Uterus (tissue), 4 donors: ENCODE measurements around the gene CLEC4E. TPM values are rescaled to one million over a fixed set of nuclear protein-coding genes. Genes with fewer than 3 reads are reported as not detected.
"Not testable (repeated sequence)": the region's sequence is repeated elsewhere in the genome, so short reads cannot be mapped to it uniquely, and the experiment has no call there.

Source experiments
- DNase-seq, 2 donors: peaks; one replicate each; pipeline ENCODE4 v3.0.0-alpha.2; 2019 to 2020
- H3K27ac ChIP-seq, 2 donors: fragments of 200-600 bp; sonication (generic); 1 replicate in 1 of 2; 2 replicates in 1 of 2; pipeline ENCODE4 v1.5.1; 2016 to 2018
- H3K27me3 ChIP-seq, 2 donors: fragments of 200-600 bp; sonication (generic); one replicate each; pipeline ENCODE4 v1.5.1; 2018 to 2019; ENCODE audit warnings: control low read depth in 1 of 2
- H3K36me3 ChIP-seq, 2 donors: fragments of 200-600 bp; sonication (generic); one replicate each; pipeline ENCODE4 v1.5.1; 2019; ENCODE audit warnings: control low read depth in 1 of 2
- H3K4me1 ChIP-seq, 2 donors: fragments of 200-600 bp; sonication (generic); one replicate each; pipeline ENCODE4 v1.5.1; 2018 to 2019; ENCODE audit warnings: control low read depth in 1 of 2
- H3K4me3 ChIP-seq, 2 donors: fragments of 200-600 bp; sonication (generic); 1 replicate in 1 of 2; 2 replicates in 1 of 2; pipeline ENCODE4 v1.5.1; 2018 to 2019; ENCODE audit warnings: mild to moderate bottlenecking in 1 of 2
- H3K9me3 ChIP-seq, 2 donors: fragments of 200-600 bp; sonication (generic); one replicate each; pipeline ENCODE4 v1.5.1; 2019; ENCODE audit warnings: control low read depth in 1 of 2
- POLR2A ChIP-seq, 2 donors: fragments of 450-650 bp; IDR thresholded peaks; one replicate each; pipeline ENCODE4 v1.6.1; 2016; ENCODE audit warnings: antibody characterized with exemption in 2 of 2, mild to moderate bottlenecking in 1 of 2, moderate library complexity in 1 of 2
- intact Hi-C: fragments of 100-400 bp; cut with DNase I; formaldehyde crosslinking; loops from one replicate; pipeline ENCODE4 v1.15.1; 2023; ENCODE audit warnings: low total_unique reads
- total RNA-seq, 4 donors: library from RNA; depleted of rRNA in 3 of 4; stranded (reverse); fragments of >200 nt in 3 of 4; gene quantifications; one replicate each; pipeline versions ENCODE4 v1.1.0 to v1.2.4, GENCODE V29; 2014 to 2023
- TF ChIP-seq, protein P1 (sequence below), 4 experiments: fragments of 200-600 bp in 2 of 4; fragments of 450-650 bp in 2 of 4; sonication (generic) in 2 of 4; IDR thresholded peaks; one replicate each; pipeline ENCODE4 v1.5.1; 2016 to 2019; ENCODE audit warnings: antibody characterized with exemption in 4 of 4, mild to moderate bottlenecking in 2 of 4, moderate library complexity in 1 of 4
- donor health status: DM: yes; HTN: yes; CAD: no.

CLEC4E gene
- total RNA-seq, 4 donors from 2014 or later = 11.2 TPM; not detected in 3

DNA sequence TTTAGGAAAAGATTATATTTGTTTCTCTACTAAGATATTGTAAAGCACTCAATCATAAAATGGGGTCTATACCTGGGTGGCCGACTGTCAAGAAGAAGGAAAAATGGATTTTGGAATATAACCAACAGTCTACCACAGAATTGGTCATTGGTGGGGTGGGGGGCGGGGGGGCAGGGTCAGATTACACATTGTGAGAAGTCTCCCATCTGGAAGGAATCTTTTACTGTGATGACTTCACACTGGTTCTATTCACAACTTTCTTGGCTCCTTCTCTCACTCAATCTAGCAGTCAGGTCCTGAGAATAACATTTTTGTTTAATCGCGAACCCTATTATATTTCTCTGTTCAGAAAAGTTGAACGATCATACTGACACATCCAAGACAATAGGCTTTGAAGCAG, 8.7 kb upstream of the CLEC4E start:
- H3K9me3 ChIP-seq = no peaks in the 10 kb centered on the region
- intact Hi-C loops = no loop called here
- H3K27me3 ChIP-seq = no peaks in the 10 kb centered on the region
- no peak for DNase-seq
- H3K27ac ChIP-seq = no peak overlapping the region
- H3K36me3 ChIP-seq = no peaks in the 10 kb centered on the region
- no peak overlapping the region for H3K4me3 ChIP-seq
- H3K4me1 ChIP-seq = no peaks in the 10 kb centered on the region
- TF ChIP-seq, protein P1, sequence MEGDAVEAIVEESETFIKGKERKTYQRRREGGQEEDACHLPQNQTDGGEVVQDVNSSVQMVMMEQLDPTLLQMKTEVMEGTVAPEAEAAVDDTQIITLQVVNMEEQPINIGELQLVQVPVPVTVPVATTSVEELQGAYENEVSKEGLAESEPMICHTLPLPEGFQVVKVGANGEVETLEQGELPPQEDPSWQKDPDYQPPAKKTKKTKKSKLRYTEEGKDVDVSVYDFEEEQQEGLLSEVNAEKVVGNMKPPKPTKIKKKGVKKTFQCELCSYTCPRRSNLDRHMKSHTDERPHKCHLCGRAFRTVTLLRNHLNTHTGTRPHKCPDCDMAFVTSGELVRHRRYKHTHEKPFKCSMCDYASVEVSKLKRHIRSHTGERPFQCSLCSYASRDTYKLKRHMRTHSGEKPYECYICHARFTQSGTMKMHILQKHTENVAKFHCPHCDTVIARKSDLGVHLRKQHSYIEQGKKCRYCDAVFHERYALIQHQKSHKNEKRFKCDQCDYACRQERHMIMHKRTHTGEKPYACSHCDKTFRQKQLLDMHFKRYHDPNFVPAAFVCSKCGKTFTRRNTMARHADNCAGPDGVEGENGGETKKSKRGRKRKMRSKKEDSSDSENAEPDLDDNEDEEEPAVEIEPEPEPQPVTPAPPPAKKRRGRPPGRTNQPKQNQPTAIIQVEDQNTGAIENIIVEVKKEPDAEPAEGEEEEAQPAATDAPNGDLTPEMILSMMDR (IDR thresholded peaks at IDR 0.05) = no peak
- TF ChIP-seq POLR2A (IDR thresholded peaks at IDR 0.05) = no peak

DNA sequence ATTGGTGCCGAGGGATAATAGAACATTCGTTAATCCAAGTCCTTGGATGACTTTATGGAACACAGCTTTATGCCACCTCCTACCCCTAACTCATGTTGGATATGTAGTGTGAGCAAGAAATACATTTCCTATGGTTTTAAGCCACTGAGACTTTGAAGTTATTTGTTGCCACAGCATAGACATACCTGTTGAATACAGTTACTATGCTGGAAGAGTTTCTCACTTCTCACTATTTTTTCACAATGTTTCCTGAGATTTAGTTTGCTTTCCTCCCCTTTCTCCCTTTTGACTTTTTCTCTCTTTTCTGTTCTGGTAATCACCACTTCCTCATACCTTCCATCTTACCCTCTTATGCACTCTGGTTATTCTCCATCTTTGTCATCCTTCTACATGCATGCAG, 7.5 kb upstream of the CLEC4E start:
- TF ChIP-seq POLR2A (IDR thresholded peaks at IDR 0.05) = no peak
- Histone ChIP-seq H3K9me3 (no peaks in the 10 kb centered on the region), H3K4me1 (no peaks in the 10 kb centered on the region), H3K36me3 (no peaks in the 10 kb centered on the region), H3K27ac (no peak overlapping the region), H3K4me3 (no peak overlapping the region), H3K27me3 (no peaks in the 10 kb centered on the region)
- no peak for DNase-seq
- intact Hi-C loops = no loop called here

DNA sequence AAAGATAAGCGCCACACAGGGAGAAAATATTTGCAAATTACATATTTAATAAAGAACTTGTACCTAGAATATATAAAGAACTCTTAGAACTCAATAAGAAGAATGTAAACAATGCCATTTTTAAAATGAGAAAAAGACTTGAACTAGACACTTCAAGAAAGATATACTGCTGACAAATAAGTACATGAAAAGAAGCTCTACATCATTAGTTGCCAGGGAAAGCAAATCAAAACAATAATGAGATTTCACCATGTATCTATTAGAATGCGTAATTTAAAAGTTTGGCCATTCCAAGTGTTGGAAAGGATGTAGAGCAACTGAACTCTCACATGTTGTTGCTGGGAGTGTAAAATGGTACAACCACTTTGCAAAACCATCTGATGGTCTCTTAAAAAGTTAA, 6.9 kb upstream of the CLEC4E start:
- TF ChIP-seq, protein P1 (IDR thresholded peaks at IDR 0.05) = no peak
- no peak for TF ChIP-seq POLR2A (IDR thresholded peaks at IDR 0.05)
- Histone ChIP-seq H3K27ac (no peak overlapping the region), H3K36me3 (no peaks in the 10 kb centered on the region), H3K27me3 (no peaks in the 10 kb centered on the region), H3K4me1 (no peaks in the 10 kb centered on the region), H3K4me3 (no peak overlapping the region), H3K9me3 (no peaks in the 10 kb centered on the region)
- intact Hi-C loops = no loop called here
- no peak for DNase-seq

DNA sequence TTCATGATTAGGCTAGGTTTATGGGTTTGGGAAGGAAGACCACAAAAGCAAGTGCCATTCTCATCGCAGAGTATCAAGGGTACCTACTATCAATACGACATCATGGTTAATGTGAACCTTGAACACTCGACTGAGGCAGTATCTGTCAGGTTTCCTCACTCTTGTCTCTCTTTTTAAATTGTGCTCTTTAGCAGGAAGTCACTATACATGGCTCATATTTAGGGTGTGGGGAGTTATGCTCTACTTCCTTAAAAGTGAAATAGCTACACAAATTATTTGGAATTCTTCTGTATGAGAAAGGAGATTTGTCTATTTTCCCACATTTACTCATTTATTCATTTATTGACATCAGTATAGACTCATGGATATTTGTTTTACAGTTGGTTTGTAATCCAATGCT, 5.9 kb upstream of the CLEC4E start:
- DNase-seq = no peak

DNA sequence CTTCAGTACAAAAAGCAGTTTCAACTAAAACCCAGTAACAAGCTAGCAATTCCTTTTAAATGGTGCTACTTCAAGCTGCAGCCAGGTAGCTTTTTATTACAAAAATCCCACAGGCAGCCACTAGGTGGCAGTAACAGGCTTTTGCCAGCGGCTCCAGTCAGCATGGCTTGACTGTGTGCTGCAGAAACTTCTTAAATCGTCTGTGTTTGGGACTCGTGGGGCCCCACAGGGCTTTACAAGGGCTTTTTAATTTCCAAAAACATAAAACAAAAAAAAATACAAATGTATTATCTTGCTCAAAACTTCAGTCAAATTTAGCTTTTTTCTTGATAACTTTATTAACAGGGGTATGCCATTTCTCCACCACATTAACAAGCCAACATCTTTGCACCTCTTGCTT, 3.6 kb upstream of the CLEC4E start:
- TF ChIP-seq, protein P1 (IDR thresholded peaks at IDR 0.05) = peak; percentile 70 to 92 (median 84)
- TF ChIP-seq POLR2A (IDR thresholded peaks at IDR 0.05) = no peak
- Histone ChIP-seq H3K4me3 (peak overlapping the region in 1 of 2 donors; percentile 13), H3K27me3 (no peaks in the 10 kb centered on the region), H3K4me1 (no peaks in the 10 kb centered on the region), H3K9me3 (no peaks in the 10 kb centered on the region), H3K27ac (no peak overlapping the region), H3K36me3 (no peaks in the 10 kb centered on the region)
- intact Hi-C loops = no loop called here
- DNase-seq = peak; percentile 40 to 53

More for the DNA sequence above, 5.9 kb upstream of the CLEC4E start:
- no peak for TF ChIP-seq POLR2A (IDR thresholded peaks at IDR 0.05)
- TF ChIP-seq, protein P1 (IDR thresholded peaks at IDR 0.05) = no peak
- Histone ChIP-seq H3K9me3 (no peaks in the 10 kb centered on the region), H3K27ac (no peak overlapping the region), H3K27me3 (no peaks in the 10 kb centered on the region), H3K4me1 (no peaks in the 10 kb centered on the region), H3K4me3 (no peak overlapping the region), H3K36me3 (no peaks in the 10 kb centered on the region)
- intact Hi-C loops = no loop called here

DNA sequence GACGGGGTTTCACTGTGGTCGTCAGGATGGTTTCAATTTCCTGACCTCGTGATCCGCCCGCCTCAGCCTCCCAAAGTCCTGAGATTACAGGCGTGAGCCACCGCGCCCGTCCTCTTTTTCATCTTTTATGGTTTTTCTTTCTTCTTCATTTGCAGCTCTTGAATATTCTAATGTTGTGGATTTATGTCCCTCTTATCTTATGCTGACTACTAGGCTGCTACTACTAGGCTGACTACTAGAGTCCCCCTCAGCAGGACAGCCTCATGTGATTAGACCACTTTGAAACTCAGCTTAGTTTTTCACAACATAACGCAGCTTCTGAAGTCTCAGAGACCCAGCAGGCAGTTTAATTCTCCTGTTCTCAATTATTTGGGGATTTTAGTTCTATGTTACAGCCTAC, 857 bp upstream of the CLEC4E start:
- H3K4me1 ChIP-seq = no peaks in the 10 kb centered on the region
- TF ChIP-seq, protein P1 (IDR thresholded peaks at IDR 0.05) = no peak
- TF ChIP-seq POLR2A (IDR thresholded peaks at IDR 0.05) = no peak
- intact Hi-C loops = no loop called here

DNA sequence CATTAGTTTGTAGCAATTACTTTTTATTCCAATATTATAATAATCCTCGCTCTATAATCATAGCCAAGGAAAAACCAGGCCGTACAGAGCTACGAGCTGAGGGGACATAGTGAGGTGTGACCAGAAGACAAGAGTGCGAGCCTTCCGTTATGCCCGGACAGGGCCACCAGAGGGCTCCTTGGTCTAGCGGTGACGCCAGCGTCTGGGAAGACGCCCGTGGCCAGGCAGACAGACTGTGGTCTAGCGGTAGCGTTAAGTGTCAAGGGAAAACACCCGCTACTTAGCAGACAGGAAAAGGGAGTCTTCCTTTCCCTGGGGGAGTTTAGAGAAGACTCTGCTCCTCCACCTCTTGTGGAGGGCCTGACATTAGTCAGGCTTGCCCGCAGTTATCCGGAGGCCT, 2.9 kb downstream of the CLEC4E start:
- H3K27me3 ChIP-seq, intact Hi-C loops, H3K4me3 ChIP-seq, H3K9me3 ChIP-seq, H3K27ac ChIP-seq, DNase-seq, H3K36me3 ChIP-seq, H3K4me1 ChIP-seq: not testable (repeated sequence)

More for the DNA sequence above, 857 bp upstream of the CLEC4E start:
- no peaks in the 10 kb centered on the region for H3K36me3 ChIP-seq
- no peak for DNase-seq
- no peak overlapping the region for H3K4me3 ChIP-seq
- H3K27me3 ChIP-seq = no peaks in the 10 kb centered on the region
- H3K27ac ChIP-seq = no peak overlapping the region
- H3K9me3 ChIP-seq = no peaks in the 10 kb centered on the region
